GM12872 (cell line): ENCODE measurements around the gene SCNN1G.

Experiments used
- TF ChIP-seq, protein P1 (sequence below): IDR thresholded peaks from 3 replicates; pipeline ENCODE4 v1.5.1; 2011; ENCODE audit warnings: low read depth, mild to moderate bottlenecking, low read length, moderate library complexity; ENCODE audit not compliant: insufficient read depth

SCNN1G gene

DNA sequence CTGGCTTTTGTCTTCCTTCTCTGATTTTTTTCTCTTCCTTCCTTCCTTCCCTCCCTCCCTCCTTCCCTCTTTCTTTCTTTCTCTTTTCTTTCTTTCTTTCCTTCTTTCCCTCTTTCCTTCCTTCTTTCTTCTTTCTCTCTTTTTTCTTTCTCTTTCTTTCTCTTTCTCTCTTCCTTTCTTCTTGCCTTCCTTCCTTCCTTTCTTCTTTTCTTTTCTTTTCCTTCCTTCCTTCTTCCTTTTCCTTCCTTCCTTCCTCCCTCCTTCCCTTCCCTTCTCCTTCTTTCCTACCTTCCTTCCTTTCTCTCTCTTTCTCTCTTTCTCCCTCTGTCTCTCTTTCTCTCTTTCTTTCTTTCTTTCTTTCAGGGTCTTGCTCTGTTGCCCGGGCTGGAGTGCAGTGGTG lies 54.4 kb downstream of the SCNN1G start:
- TF ChIP-seq, protein P1, sequence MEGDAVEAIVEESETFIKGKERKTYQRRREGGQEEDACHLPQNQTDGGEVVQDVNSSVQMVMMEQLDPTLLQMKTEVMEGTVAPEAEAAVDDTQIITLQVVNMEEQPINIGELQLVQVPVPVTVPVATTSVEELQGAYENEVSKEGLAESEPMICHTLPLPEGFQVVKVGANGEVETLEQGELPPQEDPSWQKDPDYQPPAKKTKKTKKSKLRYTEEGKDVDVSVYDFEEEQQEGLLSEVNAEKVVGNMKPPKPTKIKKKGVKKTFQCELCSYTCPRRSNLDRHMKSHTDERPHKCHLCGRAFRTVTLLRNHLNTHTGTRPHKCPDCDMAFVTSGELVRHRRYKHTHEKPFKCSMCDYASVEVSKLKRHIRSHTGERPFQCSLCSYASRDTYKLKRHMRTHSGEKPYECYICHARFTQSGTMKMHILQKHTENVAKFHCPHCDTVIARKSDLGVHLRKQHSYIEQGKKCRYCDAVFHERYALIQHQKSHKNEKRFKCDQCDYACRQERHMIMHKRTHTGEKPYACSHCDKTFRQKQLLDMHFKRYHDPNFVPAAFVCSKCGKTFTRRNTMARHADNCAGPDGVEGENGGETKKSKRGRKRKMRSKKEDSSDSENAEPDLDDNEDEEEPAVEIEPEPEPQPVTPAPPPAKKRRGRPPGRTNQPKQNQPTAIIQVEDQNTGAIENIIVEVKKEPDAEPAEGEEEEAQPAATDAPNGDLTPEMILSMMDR, result no peak

GRCh38 chr16:23240994-23241393 lies 58.4 kb downstream of the SCNN1G start:
- TF ChIP-seq, protein P1, result no peak

- TF ChIP-seq, protein P1, result no peak
Observed at GRCh38 chr16:23244122-23244521, 61.6 kb downstream of the SCNN1G start.

DNA sequence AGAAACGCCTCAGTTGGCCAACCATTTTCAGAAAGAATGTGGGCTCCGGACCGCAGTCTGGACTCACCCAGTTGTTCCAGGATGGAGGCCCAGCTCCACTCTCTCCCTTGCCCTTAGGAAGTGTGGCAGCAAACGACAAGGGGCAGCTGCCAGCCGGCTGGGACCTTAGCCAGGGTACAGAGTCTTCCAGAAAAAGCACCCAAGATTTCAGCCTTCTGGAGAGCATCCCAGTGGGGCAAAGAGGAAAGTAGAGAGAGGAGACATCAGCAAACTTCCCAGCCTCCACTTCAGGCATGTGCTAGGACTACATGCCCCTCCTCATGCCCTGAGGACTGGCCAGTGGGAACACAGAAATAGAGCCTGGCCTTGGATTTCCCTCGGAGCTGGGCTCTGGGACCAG lies 62.7 kb downstream of the SCNN1G start:
- TF ChIP-seq, protein P1, result no peak

DNA sequence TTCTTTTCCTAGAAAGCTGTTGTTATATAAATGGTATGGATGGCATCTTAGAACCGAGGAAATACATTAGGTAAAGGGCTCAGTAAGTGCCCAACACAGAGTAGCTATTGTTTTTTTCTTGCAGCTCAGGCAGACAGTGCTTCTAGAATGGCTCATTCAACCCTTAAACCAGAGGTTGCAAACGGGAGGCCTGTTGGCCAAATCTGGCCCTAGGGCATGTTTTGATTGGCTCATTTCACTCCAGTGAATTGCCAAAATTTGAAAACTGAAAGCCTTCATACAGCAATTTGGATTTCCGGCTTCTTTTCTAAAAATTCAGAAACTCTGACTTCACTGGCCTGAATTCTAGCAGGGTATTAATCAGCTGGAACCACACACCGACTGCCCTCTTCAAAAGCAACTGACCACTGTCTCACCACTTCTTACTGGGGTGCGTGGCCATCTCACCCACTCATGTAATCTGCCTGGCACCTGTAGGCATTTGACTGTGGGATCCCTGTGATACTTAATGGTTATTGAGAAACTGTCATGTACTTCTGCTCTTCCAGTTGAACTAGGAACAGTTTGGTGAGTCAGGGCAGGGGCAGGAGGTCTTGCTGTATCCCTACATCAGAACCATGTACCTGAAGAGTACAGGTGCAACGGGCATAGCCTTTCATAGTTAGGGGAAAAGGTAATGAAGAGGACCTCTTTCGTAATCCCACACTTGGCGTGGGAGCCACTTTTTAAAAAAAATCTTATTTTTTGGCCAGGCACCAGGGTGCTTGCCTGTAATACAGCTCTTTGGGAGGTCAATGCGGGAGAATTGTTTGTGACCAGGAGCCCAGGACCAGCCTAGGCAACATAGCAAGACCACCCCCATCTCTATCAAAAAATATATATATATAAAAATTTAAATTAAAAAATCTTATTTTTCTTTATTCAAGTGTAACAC lies 66.0 kb downstream of the SCNN1G start:
- TF ChIP-seq, protein P1, result no peak

DNA sequence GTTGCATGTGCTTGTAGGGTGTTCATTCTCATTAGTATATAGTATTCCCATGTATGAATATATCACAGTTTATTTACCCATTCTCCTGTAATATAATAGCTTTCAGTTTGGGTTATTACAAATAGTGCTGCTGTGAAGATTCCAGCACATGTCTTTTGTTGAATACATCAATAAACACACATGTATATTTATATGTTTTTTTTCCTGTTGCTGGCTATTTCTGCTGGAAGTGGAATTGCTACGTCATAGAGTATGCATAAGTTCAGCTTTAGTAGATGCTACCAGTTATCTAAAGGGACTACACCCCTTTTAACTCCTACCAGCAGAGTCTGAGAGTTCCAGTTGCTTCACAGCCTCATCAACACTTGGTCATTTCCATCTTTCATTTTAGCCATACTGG lies 67.3 kb downstream of the SCNN1G start:
- TF ChIP-seq, protein P1, result no peak

- TF ChIP-seq, protein P1, result no peak
Observed at GRCh38 chr16:23252310-23252709, 69.8 kb downstream of the SCNN1G start.
